Stimulated activated CD4-positive, alpha-beta T cell treated with anti-CD3 and anti-CD28 coated beads, Interleukin-1b, Interleukin-23, amount 100 ng/mL, for 4 hours (primary cell): ENCODE data around the gene ACOX3.
"Not testable (repeated sequence)": the region's sequence is repeated elsewhere in the genome, so short reads cannot be mapped to it uniquely, and the experiment has no call there.

Source experiments
- DNase-seq, 2 donors: peaks; one replicate each; pipeline ENCODE4 v3.0.0-alpha.2; 2020; ENCODE audit warnings: low read depth in 2 of 2

The ACOX3 gene

DNA sequence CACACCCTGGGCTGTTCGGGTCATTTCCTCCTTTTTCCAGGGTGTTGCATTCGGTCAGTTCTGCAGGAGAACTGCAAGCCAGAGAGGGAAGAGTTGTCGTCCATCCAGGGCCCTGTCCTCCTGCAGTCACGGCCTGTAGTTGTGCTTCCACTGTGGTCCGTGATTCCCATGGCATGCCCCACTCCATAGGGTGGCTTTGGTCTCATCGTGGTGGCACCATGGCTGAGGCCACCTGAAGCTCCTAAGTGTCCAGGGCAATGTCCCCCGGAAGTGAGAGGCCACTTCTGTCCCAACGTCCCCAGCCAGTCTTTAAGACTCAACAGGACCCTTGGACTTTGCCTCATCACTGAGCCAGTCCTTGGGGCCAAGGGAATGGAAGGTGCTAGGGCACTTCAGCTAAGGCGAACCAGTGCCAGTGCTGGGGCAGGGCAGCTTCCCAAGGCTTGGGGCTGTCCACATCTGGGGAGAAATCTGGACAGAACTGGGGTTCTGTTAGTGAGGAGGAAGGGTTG lies 87.3 kb downstream of the ACOX3 start:
- no peak for DNase-seq

DNA sequence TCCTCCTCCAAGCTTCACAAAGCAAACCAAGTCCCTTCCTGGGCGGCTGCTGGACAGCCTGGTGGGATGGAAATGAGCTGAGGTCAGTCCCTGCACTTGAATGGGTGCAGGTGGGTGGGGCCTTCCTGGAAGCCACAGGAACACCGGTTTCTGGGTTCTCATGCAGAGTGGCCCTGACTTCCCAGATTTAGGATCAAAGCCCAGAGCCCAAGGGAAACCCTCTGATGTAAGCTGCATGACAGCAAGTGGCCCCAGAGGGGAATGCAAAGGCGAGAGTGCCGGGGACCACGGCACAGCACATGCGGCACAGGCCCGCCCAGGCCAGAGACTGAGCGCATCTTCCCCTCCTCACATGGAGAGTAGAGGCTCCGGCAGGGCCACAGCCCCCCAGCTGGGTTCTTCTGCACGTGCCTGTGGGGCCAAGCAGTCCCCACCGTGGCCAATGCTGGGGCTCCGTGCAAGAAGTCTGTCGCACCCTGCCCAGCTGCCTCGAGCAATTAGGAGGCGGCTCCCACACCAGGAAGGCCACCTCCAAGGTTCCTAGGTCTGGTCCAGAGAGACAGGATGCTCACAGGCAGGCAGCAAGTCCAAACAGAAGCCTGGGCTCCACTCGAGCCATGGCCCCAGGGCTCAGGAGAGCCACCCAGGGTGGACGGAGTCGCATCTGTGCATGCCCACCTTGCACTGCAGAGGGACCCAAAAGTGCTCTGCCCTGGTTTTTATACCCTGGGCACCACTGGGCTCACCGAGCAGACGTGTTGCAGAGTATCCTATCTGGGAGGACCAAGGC lies 88.0 kb downstream of the ACOX3 start:
- no peak for DNase-seq

DNA sequence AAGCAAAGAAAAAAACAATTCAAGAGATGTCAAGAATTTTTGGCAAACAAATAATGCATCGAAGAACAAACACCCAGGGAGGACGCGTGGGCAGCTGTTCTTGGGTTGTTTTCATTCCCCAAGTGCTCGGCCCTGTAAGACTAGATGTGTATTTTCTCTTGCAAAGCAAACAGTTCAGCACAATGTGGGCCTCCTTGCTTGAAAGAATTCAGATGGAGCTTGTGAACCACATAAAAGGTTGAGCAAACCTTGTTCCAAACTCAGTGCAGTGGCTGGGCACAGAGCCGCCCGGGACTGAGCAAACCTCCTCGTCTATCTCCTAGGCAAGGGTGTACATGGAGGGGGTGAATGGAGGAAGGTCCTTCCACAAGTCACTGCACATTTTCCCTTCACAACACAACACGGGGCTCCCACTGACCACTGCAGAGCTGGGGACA lies 88.6 kb downstream of the ACOX3 start:
- DNase-seq = no peak

DNA sequence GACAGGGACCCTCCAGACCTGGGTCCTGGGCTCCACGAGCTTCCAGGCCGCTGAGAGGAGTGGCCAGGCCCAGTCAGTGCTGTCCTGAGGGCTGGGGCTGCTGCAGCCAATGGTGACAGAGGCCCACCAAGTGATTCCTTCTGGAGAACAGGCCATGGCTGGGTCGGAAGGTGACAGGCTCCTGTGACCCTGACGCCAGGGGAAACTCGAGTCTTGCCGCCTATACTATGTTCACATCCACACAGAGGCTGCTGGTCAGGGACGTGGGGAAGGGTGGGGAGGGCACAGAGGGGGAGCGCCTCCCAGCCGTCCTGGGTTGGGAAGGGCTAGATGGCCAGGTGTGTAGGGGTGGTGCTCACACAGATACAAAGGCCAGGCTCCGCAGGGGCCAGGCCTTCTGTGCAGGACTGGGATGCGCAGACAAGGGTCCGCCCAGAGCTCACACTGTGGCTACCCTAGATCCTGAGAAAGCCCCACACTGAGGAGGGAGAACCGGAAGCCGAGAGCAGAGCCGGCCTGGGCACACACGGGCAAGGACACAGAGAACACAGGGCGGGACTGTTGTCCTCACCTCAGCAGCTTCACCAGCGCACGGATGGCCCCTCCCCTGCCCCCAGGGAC lies 89.6 kb downstream of the ACOX3 start:
- DNase-seq = no peak

DNA sequence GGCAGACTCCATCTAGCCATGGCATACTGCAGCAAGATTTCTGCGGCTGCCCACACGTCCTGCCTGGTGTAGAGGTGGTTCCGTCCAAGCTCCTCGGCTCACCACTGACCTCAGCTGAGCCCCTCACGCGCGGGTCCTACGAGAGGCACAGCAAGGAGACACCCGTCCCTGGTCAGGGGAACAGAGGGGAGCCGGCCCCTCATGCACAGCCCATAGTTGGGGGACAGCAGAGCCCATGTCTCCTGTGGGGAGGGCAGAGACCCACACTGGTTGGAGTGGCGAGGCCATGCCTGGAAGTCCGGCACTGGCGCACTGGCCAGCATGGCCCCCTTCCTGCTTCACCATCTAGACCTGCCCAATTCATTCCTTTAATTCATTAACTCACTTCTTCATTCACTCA lies 90.2 kb downstream of the ACOX3 start:
- no peak for DNase-seq

DNA sequence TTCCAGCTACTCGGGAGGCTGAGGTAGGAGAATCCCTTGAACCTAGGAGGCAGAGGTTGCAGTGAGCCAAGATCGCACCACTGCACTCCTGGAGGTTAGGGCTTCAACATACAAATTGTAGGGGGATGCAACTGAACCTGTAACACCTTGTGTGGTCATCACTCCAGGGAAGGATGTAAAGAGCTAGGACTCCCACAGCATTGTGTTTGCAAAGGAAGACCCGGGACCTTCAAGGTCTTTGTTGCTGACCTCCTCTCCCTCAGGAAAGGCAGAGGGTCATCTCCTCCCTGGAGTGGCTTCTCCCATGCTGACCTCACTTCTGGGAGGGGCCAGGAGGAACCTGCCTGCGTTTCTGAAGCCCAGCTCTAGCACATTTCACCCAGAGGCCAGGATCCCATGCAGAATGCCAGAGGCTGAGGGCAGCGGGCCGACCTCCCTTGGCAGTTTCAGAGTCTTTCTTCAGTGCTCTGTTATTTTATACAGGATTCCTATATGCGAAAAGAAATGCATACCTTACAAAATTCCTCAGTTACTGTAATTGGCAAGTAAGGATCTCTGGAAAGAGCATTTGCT lies 90.8 kb downstream of the ACOX3 start:
- DNase-seq = no peak

DNA sequence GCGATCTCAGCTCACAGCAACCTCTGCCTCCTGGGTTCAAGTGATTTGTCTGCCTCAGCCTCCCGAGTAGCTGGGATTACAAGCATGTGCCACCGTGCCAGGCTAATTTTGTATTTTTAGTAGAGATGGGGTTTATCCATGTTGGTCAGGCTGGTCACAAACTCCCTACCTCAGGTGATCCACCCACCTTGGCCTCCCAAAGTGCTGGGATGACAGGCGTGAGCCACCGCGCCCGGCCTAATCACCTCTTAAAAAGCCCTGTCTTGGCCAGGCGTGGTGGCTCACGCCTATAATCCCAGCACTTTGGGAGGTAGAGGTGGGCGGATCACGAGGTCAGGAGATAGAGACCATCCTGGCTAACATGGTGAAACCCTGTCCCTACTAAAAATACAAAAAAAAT lies 91.3 kb downstream of the ACOX3 start:
- not testable (repeated sequence) for DNase-seq

DNA sequence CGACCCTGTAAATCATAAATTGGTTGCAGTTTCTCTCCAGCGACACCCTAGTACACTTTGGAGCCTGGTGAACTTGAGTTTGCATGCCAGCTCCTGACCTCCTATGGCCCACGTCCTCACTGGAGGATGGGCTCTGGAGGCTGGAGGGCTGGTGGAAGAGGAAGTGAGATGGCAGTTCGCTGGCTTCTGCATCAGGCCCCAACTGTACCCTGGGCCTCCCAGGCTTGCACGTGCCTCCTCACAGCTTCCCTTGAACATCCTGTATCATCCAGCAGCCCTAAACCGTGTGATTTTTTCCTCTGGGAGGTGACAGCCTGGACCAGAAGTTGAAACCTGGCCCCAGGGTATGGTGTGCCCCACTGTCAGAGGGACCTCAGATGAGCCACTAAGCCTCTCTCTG lies 92.5 kb downstream of the ACOX3 start:
- DNase-seq = no peak

DNA sequence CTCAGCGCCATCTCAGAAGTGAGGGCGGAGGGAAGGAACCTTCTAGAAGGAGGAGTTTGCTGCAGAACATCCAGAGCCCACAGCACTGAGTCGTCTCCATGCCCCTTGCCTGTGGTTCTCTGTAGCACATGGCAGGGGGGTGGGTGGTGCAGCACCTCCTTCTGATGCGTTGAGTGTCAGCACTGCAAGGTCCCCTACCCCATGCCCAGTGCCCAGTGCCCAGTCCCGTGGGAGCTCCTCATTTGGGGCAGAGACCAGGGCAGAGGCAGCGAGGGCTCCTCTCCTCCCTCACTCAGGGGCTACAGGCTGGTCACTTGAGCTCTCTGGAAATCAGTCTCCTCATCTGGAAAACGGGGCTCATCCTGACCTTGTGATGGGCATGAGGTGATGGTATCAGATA lies 92.9 kb downstream of the ACOX3 start:
- no peak for DNase-seq

DNA sequence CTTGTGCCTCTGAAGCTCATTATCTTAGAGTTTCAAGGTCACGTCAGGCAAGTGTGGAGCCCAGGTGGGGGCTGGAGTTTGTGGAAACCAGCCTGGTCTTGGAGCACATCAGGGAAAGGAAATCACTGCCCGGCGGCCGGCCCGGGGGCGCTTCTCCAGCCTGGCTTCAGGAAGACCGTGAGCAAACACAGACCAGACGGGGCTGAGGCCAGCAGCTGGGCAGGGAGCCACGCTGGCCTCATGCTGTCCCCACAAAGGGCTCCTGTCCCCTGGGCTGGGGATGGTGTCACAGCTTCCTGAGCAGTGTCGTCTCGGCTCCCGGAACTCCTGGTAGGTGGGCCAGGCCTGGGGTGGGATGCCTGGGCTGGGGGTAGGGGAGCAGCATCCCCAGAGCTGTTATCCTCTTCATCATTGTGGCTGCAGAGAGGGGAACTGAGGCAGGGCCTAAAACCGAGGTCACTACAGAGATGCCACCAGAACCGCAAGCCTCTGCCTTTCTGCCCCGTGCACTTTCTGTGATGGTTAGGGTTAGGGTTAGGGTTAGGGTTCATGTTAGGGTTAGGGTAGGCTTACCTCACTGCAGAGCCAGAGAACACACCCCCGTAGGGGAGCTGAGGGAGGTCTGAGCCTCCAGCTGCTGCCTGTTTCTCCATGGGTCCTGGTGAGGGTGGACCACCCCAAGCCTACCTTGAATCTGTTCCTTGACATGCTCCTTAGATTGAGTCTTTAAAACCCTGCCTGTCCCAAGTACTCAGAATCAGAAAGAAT lies 93.5 kb downstream of the ACOX3 start:
- no peak for DNase-seq

DNA sequence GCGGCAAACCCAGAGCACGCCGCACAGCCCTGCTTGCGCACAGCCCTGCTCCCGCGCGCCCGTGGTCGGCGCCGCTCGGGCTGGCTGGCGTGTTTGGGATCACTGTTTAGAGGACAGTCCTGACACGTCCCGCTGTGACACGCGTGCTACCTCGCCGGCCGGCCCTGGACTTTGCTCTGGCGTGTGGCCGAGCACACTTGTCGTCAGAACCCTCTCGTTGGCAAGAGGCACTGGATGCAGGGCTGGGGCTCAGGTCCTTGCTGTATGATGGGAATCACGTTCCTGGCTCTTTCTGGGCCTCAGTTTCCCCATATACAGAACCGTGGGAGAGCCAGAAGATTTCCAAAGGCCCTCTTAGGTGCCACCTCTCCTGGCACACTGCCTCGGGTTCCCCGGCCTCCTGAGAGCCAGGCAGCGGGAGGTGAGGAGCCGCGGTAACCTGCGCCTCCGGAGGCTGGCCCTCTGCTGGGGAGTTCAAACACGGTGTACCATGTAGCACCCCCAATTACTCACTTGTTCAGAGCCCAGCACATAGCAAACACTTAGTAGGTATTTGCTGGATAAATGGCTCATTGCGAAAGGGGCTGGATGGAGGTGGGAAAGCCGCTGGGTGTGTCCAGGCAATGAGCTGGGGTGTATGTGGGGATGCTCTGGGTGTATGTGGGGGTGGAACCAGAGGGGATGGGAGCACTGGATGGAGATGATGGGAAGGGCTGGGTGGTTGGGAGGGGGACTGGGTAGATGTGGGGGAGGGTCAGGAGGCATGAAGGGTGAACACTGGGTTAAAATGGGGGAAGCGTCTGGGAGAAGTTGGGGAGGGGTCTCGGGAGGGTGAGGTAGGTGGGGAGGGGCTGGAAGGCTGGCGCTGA lies 94.3 kb downstream of the ACOX3 start:
- no peak for DNase-seq

DNA sequence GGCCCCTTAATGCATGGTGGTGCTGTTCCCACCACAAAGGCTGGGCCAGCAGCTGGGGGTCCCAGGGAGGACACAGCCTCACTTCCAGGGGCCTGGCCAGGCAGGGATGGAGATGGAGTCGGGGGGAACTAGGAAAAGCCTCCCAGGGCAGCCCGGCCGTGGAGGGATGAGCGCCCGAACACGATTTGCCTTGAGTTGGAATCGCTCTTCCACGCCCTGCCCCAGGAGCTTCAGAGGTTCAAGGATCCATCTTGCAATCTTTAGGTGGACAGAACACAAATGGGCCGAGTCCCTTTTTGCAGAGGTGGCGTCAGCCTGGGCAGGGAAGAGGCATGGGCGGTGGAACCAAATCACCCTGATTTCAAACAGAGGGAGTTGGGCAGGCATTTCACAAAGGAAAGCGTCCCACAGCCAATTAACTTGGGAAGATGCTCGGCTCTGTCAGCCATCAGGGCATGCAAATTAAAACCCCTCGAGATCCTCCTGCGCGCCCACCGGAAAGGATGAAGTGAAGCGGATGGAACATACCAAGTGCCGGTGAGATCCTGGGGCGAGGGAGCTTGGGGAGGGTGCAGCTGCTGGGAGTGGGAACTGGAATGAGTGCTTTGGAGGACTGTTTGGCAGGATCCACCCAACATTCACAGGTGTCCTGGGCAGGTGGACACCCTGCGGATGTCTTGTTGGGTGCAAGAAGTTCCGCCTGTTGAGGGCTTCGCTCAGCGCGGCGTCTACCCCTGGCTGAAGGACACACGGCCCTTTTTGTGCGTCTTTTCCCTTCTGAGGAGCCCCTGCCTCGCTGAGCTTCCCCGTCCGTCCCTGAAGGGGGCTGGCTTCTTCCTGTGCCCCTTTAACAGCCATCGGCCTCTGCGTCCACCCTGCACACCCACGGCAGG lies 95.2 kb downstream of the ACOX3 start:
- no peak for DNase-seq

DNA sequence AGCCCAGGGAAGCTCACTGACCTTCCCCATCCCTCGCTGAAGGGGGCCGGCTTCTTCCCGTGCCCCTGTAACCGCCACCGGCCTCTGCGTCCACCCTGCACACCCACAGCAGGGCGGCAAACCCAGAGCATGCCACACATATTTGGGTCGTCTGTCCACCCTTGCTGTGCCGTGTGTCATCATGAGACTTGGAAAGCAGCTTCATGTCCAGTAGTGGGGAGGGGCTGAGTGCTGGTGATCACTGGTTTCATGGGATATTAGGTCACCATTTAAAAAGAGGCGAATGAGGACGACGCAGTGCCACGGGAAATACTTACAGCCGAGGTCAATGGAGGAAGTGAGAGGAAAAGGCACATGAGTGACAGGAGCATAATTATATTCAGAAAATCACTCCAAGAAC lies 96.1 kb downstream of the ACOX3 start:
- no peak for DNase-seq

DNA sequence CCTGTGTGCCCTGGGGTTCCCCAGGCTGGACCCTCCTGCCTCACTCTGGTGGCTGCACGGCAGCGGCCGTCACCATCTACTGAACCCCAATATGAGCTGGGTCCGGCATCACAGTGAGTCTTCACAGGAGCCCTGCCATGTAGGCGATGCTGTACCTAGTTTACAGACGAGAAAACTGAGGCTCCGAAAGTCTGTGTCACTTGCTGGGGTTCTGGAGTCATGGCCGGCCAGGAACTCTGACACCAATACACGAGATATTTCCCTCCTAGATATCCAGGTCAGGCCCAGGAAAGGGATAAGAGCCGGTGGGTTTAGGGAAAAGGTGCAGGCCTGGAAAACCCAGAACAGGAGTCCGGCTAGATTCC lies 96.6 kb downstream of the ACOX3 start:
- DNase-seq = no peak

DNA sequence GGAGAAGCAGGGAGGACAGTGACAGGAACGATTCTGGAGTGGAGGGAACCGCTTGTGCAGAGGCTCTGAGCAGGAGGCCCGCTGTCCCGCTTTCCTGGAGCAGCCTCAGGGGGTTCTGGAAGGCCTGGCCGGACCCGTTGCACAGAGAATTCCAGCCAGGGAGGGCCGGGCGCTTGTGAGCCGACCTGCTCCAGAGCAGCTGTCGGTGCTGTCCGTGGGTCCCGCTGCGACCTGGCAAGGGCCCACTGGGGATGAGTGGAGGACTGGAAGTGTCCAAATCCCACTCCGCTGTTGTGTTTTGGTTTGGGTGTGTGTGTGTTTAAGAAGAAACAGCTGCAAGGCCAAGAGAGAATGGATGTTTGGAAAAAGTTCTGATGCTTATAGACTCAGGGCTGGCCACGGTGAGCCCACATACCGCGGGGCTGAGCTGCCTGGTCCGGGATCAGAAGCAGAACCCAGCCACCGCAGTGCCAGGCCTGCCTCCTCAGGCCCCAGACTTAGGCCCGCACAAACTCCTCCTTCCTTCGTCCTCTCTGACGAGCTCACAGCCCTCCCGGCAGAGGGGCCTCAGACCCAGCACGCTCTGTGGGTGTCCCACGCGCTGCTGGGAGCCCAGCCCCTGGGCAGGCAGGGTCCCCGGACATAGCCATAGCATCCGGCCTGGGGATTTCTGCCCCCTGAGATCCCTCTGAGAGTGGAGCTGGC lies 97.1 kb downstream of the ACOX3 start:
- DNase-seq = no peak

DNA sequence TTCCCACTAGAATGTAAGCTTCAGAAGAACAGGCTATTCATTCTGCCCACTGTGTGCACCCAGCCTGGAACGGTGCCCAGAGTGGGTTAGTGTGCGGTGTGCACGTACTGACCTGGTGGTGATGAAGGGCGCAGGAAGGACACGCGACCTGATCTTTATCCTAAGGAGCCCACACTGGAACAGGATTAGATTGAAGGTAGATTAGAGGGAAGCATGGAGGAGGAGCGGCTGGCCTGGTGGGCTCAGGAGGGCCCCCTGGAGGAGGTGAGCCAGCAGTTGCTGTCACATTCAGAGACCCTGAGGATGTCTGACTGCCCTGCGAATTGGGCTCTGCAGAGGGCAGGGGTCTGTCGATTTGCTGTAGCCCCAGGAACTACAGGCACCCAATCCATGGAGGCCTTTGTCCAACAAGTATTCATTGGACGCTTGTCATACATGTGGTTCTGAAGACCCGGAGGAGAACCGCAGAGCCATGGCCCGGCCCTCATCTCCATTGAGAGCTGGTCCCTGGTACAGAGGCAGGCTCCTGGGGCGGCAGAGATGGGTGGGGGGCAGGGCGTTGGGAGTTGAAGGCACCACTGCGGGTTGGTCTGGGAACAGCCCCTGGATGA lies 97.8 kb downstream of the ACOX3 start:
- DNase-seq = no peak

DNA sequence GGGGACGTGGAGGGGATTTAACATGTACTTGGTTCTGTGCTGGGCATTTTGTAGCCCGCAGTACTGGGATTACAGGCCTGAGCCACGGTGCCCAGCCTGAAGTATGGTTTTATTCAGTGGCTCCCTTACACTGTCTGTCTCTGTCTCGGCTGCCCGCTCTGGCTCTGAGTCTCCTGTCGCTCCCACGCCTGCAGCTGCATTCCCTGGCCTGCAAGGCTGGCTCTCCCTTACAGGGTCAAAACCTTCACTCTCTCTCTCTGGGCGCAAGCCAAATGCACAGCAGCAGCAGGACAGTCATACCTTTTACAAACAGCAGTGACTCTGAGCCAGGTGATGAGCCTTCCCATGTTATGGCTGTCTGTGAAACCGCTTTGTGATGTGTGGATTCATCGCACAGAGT lies 98.8 kb downstream of the ACOX3 start:
- DNase-seq = no peak

DNA sequence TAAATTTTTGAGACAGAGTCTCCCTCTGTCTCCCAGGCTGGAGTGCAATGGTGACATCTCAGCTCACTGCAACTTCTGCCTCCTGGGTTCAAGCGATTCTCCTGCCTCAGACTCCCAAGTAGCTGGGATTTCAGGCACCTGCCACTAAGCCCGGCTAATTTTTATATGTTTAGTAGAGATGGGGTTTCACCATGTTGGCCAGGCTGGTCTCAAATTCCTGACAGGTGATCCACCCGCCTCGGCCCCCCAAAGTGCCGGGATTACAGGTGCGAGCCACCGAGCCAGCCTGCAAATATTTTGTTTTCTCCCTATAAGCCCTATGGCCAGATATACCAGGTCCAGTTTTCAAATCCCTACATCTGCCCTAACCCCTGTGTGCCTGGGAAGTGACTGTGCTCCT lies 99.2 kb downstream of the ACOX3 start:
- DNase-seq = not testable (repeated sequence)

DNA sequence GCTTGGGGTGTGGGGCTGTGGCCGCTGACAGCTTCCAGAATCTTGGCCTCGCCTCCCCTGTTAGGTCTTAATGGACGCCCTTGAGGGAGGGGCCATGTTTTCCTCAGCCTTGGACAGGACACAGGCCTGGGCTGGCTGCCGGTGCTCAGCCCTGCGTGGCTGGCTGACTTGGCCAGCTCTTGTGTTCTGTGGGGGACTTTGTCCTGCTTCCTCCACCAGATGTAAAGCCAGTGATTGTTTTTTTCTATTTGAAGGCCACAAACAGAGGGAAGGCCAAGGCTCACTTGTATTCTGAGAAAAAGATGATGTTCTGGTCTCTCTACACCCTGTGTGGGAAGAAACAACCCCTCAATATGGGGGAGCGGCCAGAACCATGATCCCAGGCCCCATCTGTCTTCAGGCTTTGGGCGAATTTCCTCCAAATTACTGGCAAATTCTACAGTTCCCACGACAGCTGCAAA lies 99.7 kb downstream of the ACOX3 start:
- no peak for DNase-seq
